ENCODE data around the gene PPIF. TPM values are rescaled to one million over a fixed set of nuclear protein-coding genes. Genes with fewer than 3 reads are reported as not detected.

The PPIF gene
- total RNA-seq, 3 donors from 2014 or later: 54.6 to 88.5 (median 77.3) TPM

GRCh38 chr10:79311581-79312407 lies 35.5 kb upstream of the PPIF start:
- no peaks in the 10 kb centered on the region for H3K36me3 ChIP-seq (ENCODE audit: low read depth)
- TF ChIP-seq, protein P1, sequence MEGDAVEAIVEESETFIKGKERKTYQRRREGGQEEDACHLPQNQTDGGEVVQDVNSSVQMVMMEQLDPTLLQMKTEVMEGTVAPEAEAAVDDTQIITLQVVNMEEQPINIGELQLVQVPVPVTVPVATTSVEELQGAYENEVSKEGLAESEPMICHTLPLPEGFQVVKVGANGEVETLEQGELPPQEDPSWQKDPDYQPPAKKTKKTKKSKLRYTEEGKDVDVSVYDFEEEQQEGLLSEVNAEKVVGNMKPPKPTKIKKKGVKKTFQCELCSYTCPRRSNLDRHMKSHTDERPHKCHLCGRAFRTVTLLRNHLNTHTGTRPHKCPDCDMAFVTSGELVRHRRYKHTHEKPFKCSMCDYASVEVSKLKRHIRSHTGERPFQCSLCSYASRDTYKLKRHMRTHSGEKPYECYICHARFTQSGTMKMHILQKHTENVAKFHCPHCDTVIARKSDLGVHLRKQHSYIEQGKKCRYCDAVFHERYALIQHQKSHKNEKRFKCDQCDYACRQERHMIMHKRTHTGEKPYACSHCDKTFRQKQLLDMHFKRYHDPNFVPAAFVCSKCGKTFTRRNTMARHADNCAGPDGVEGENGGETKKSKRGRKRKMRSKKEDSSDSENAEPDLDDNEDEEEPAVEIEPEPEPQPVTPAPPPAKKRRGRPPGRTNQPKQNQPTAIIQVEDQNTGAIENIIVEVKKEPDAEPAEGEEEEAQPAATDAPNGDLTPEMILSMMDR (IDR thresholded peaks at IDR 0.05): no peak
- H3K4me1 ChIP-seq (ENCODE audit: low read depth): peaks cover 8% of the 10 kb centered on the region
- peak in 2 of 3 donors; percentile 29 to 48 for DNase-seq
- ATAC-seq: no peak
- H3K4me3 ChIP-seq: no peak overlapping the region
- intact Hi-C loops (cut with DNase I, micrococcal nuclease): no loop called here
- H3K9me3 ChIP-seq: no peaks in the 10 kb centered on the region

DNA sequence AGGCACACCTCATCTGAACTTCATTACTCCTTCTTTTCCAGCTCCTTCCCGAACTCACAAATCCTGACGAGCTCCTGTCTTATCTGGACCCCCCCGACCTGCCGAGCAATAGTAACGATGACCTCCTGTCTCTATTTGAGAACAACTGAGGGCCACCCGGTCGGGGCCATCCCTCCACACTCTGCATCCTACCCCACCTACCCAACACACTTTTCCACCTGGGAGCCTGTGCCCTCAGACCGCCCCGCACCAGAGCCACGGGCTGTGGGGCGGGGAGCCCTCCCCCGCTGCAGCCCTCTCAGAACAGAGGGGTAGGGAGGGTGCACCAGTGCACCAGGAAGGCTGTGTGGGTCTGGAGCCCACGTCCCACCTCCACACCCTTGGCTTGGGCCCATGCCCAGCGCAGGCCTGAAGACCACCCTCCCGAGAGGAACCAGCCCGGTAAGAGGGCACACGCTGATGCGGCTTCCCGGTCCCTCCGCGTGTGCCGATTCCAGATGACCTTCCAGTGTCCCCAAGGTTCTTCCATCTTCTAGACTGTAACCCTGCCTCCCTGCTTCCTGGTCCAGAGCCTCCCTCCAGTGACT lies 34.6 kb upstream of the PPIF start:
- H3K4me3 ChIP-seq: no peak overlapping the region
- no peaks in the 10 kb centered on the region for H3K36me3 ChIP-seq (ENCODE audit: low read depth)
- intact Hi-C loops (cut with DNase I, micrococcal nuclease): no loop called here
- no peak for ATAC-seq
- DNase-seq: peak in 2 of 3 donors; percentile 21 to 37
- H3K9me3 ChIP-seq: no peaks in the 10 kb centered on the region
- peaks cover 16% of the 10 kb centered on the region for H3K4me1 ChIP-seq (ENCODE audit: low read depth)
- TF ChIP-seq, protein P1 (IDR thresholded peaks at IDR 0.05): no peak

DNA sequence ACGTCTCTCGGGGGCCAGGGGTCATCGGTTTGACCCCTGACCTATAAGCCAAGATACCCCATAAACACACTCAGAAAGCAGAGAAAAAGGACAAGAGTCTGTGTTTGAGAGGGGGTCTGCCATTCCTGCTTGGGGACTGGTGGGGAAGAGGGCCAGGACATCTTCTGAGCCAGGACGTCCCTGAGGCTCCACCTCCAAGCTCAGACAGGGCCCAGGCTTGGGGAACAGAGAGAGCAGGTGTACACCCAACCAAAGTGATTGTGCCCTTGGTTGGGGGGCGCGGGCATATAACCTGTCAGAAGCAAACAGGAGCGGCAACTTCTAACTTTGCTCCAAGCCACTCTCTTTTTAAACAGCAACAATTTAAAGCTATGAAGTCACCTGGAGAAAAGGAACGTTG lies 33.9 kb upstream of the PPIF start:
- intact Hi-C loops (cut with DNase I, micrococcal nuclease): no loop called here
- Histone ChIP-seq H3K36me3 (ENCODE audit: low read depth) (no peaks in the 10 kb centered on the region), H3K4me3 (no peak overlapping the region), H3K4me1 (ENCODE audit: low read depth) (peaks cover 16% of the 10 kb centered on the region), H3K9me3 (no peaks in the 10 kb centered on the region)
- DNase-seq (peak in 1 of 3 donors; percentile 25), ATAC-seq (no peak)
- TF ChIP-seq, protein P1 (IDR thresholded peaks at IDR 0.05): no peak

DNA sequence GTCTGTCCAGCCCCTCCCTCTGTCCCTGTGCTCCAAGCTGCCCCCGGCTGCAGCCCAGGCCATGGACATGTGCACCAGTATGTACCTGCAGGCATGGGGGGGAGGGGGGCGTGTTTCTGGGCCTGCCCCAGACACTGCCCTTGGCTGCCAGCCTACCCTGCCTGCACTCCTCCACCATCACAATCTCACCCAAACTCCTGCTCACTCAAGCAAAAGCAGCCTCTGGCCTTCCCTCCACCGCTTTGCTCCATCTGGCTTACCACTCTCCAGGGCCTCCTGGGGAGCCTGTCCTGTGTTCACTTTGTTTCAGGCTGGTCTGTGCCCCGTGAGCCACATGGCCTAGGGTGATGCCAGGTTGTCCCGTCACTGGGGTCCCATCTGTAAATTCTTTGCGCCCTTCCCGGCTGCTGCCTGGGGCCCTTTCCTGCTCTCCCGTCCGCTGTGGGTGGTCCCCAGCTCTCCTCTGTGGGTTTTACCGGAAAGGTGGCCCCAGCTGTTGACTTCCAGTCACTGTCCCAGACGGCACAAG lies 33.3 kb upstream of the PPIF start:
- peak in 2 of 3 donors; percentile 33 to 53 for DNase-seq
- H3K4me3 ChIP-seq: no peak overlapping the region
- peaks cover 16% of the 10 kb centered on the region for H3K4me1 ChIP-seq (ENCODE audit: low read depth)
- H3K36me3 ChIP-seq (ENCODE audit: low read depth): no peaks in the 10 kb centered on the region
- no peak for ATAC-seq
- intact Hi-C loops (cut with DNase I, micrococcal nuclease): no loop called here
- no peaks in the 10 kb centered on the region for H3K9me3 ChIP-seq
- TF ChIP-seq, protein P1 (IDR thresholded peaks at IDR 0.05): no peak

DNA sequence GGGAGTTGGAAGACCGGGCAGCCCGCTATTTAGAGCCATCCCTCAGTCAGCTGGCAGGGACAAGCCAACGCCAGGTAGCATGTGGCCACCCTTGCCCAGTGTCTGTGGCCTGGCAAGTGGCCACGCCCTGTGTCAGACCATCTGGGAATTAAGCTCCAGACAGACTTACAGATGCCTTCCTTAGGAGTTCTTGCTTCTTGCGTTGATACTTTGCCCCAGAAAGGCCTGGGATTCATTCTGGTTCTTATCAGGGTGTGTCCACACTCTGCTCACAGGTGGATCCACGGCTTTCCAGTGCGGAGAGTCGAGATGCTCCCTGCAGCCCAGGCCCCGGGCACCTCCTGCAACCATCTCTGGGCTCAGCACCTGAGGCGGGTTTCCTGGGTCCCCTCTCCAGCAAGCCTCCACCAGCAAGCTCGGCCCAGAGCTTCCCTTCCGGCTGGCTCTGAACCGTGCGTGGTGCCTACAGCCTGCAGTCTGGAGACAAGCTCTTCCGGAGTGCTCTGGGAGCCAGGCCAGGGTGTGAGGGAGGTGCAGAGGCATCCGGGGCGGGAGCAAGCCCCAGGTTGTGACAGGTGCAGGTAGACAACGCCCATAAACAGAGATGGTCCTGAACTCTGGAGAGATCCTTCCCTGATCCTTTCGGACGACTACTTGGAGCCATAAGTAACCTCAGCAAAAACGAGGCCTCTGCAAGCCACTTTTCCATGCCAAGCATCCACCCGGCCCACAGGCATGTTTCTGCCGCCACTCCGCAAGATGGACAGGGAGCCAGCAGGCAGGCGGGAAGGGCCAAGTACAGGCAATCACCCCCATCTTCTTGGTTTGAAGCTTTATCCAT lies 32.3 kb upstream of the PPIF start:
- no peak overlapping the region for H3K4me3 ChIP-seq
- peak; percentile 58 for ATAC-seq
- H3K9me3 ChIP-seq: no peaks in the 10 kb centered on the region
- H3K4me1 ChIP-seq (ENCODE audit: low read depth): peaks cover 16% of the 10 kb centered on the region
- intact Hi-C loops (cut with DNase I, micrococcal nuclease): no loop called here
- TF ChIP-seq, protein P1 (IDR thresholded peaks at IDR 0.05): no peak
- no peaks in the 10 kb centered on the region for H3K36me3 ChIP-seq (ENCODE audit: low read depth)
- DNase-seq: peak; percentile 46 to 64 (median 58)

Data from mucosa of descending colon (tissue), 3 donors.